ENCODE measurements around the gene PKN3.

PKN3 gene

GRCh38 chr9:128718475-128718874 is 16.2 kb downstream of the PKN3 start:
- no peak for DNase-seq

DNA sequence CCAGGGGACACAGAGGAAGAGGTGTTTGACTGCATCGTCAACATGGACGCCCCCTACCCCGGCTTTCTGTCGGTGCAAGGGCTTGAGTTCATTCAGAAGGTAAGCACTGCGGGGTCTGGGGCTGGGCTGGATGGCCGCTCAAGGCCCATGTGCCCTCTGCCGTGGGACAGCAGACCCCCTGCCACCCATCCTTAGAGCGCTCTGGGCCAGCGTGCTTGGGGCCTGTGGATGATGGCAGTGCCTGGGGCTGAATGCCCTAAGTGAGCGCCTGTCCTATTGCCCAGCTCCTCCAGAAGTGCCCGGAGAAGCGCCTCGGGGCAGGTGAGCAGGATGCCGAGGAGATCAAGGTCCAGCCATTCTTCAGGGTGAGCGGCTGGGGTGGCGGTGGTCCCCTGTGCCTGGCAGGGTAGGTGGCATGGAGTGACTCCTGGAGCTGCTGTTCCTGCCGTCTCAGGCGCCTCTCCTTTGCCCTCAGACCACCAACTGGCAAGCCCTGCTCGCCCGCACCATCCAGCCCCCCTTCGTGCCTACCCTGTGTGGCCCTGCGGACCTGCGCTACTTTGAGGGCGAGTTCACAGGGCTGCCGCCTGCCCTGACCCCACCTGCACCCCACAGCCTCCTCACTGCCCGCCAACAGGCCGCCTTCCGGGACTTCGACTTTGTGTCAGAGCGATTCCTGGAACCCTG is 17.8 kb downstream of the PKN3 start:
- DNase-seq: no peak

DNA sequence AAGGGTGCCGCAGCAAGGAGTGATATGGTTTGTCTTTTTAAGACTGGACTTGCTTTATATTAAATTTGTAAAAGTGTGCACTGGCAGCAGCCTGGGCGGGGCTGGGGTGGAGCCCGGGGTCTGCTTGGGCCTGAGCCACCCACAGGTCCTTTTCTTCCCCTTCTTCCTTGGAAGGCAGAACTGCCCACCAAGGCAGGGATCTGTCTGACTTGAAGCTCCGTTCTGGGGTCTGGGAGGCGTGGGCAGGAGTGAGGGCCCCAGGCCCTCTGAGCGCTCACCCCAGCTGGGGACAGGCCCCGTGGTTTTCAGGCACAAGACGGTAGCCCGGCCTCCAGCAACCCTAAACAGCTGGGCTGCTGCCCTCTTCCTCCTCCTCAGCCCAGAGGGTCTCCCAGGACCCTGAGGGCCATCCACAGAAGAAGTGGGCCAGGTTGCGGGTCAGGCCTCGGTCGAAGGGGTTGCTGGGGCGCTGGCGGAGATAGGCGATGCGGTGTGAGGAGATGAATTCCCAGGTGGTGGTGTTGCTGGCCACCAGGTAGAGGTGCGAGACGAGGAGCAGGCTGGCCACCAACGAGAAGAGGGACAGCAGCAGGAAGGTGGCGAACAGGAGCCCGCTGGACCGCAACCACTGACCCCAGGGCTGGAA is 18.7 kb downstream of the PKN3 start:
- no peak for DNase-seq

DNA sequence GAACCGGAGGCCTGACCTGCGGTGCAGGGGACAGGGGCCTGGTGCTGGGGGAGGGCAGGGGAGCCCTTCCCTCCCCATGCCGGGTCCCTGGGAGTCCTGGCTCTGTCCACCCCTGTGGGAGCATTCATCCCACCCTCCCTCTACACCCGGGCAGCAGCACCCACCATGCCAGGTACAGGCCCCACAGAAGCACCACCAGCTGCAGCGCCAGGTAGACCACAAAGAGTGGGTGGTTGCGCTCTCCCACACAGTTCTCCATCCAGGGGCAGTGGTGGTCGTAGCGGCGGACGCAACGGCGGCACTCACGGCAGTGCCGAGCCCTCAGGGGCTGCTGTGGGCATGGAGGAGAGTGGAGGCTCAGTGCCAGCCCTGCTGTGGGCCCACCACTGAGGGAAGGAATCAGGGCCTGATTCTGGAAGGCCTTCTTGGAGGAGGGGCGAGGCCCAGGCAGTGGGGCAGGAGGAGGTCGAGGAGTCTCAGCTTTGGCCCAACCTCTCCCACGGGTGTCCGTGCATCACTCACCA is 19.2 kb downstream of the PKN3 start:
- DNase-seq: no peak

- no peak for DNase-seq
These were observed 20.4 kb downstream of the PKN3 start for GRCh38 chr9:128722380-128723351.

DNA sequence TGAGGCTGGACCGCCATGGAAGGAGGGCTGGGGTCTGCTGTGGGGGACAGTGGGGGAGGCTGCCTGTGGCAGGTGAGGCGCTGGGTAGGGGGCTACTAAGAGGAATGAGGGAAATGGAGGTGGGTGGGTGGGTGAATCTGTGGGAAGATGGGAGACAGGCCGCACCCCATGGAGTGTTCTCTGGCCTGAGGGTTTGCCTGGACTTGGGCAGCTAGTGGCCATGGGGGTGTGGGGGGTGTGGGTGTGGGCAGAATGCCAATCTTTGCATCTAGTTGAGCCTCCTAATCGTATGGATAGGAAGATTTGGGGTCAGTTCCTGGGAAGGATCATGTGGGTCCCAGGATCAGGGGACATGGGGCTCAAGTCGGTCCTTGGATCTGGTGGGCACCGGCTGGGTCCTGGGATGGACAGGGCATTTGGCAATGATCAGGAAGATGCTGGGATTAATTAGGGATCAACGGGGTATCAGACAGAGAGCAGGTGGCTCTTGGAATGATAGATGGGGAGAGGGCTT is 21.1 kb downstream of the PKN3 start:
- peak; percentile 17 for DNase-seq

DNA sequence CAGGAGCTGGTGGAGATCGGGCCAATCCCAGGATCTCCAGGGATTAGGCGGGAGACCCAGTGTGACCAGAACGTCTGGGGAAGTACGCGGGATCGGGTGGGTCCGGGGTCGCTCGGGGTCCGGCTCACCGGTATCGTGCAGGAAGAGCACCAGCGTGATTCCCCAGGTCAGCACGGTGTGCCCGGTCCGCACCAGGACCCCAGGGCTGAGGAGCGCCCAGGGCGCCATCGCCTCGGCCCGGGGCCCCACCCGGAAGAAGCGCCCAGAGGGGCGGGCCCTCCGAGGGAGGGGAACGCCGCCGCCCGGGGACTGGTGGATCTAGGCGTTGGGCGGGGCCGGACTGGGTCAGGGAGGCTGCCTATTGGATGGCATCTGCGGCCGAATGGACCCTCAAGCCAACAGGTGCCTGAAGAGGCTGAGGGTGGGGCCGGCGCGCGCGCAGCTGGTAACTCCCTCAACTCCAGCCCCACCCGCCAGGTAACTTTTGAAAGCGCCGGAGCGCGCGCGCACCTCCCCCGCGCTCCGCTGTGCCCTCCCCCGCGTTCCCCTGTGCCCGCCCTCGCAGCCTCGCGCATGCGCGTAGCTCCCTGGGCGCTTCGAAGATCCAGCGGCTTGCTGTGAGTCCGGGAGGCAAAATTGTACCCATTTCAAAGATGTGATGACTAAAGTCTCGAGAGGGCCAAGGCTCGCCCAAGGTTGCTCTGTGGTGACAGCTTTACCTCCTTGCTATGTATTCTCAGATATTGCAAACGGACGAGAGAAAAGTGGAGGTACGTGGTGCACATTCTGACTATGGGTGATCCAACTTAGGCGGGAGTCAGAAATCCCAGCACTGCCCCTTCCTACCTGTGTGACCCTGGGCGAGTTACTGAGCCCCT is 21.8 kb downstream of the PKN3 start, which contains the start of gene ZDHHC12:
Gene ZDHHC12, minus strand, starts transcription at position 262 of the 878 bp plus-strand sequence. Its CDS starts 34 bp downstream, at position 228.
- DNase-seq: peak; percentile 100

GRCh38 chr9:128724744-128725211 is 22.5 kb downstream of the PKN3 start:
- peak; percentile 50 for DNase-seq

DNA sequence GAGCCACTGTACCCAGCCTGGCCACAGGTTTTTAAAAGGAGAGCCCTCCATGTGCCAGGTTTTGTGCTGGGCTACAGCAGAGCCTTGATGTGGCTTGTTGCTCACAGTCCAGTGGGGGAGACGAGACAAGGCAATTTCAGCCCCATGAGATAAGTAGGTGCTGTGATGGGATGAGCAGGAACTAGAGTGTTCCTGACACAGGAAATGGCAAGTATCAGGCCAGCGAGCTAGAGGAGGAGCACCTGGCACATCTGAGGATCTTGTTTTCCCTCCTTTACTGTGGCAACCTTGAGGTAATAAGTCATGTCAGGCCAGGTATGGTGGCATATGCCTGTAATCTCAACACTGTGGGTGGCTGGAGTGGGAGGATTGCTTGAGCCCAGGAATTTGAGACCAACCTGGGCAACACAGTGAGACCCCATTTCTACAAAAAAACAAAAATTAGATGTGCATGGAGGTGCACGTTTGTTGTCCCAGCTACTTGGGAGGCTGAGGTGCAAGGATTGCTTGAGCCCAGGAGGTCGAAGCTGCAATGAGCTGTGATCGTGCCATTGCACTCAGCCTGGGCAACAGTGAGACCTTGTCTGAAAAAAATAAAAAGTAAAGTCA is 25.4 kb downstream of the PKN3 start:
- no peak for DNase-seq

DNA sequence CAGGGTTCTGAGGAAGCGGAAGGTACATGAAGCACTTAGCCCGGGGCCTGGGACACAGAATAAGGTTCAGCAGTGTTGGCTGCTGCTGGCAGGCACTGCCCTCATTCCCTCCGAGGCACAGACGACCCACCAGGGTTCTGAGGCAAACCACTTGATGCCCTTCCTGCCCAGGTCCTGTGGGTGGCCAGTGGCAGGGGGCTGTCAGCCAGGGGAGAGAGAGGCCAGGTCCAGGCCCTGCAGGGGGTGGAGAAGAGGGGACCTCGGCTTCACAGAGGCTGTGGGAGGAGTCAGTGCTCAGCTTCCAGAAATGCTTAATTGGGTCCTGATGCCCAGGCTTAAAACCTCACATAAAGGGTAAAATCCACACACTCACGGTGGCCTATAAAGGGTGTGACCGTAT is 26.0 kb downstream of the PKN3 start:
- DNase-seq: no peak

GRCh38 chr9:128729302-128729701 is 27.0 kb downstream of the PKN3 start:
- no peak for DNase-seq

- DNase-seq: no peak
These were observed 27.6 kb downstream of the PKN3 start for GRCh38 chr9:128729766-128730517.

GRCh38 chr9:128731093-128731492 is 28.8 kb downstream of the PKN3 start:
- DNase-seq: no peak

GRCh38 chr9:128731691-128732090 is 29.4 kb downstream of the PKN3 start:
- no peak for DNase-seq

DNA sequence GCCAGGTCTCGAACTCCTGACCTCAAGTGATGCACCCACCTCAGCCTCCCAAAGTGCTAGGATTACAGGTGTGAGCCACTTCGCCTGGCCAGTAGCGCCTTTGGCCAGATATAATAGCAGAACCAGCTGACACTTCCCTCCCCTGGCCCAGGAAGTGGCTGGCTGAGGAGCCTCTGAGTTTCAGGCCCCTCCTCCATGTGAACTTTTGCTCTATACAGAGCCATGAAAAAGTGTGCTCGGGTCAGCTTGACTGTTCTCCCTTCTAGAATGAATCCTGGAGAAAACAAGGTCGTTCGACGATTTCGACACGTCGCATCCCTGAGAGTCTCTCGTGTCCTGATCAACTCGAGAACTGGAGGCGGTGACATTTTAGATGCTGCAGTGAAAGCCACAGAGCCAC is 30.3 kb downstream of the PKN3 start:
- no peak for DNase-seq

DNA sequence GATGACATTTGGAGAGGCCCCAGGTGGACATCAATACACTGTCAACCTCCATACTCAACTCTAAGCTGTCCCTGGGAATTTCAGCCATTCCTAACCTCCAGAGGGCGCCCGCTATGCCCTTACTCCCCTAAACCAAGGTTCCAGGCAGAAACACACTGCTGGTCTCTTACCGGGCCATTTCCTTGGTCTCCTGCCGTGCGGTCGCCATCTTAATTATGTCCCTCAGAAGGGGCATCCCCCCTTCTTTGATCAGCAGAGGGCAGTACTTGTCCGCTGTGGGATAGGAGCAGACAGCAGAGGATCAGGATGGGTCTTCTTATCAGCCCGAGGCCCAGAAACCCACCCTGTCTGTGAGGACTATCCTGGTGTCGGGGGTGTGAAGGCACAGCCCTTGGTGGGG is 31.0 kb downstream of the PKN3 start:
- DNase-seq: peak; percentile 33

- no peak for DNase-seq
These were observed 33.1 kb downstream of the PKN3 start for GRCh38 chr9:128735373-128735772.

- no peak for DNase-seq
These were observed 40.1 kb downstream of the PKN3 start for GRCh38 chr9:128742401-128742800.

DNA sequence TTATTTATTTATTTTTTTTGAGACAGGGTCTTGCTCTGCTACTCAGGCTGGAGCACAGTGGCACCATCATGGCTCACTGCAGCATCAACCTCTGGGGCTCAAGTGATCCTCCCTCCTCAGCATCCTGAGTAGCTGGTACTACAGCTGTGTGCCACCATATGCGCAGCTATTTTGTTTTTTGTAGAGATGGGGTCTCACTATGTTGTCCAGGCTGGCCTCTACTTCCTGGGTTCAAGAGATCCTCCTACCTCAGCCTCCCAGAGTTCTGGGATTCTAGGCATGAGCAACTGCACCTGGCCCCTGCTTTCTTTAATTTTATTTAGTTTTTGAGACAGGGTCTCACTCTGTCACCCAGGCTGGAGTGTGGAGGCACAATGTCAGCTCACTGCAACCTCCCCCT is 41.1 kb downstream of the PKN3 start:
- no peak for DNase-seq

DNA sequence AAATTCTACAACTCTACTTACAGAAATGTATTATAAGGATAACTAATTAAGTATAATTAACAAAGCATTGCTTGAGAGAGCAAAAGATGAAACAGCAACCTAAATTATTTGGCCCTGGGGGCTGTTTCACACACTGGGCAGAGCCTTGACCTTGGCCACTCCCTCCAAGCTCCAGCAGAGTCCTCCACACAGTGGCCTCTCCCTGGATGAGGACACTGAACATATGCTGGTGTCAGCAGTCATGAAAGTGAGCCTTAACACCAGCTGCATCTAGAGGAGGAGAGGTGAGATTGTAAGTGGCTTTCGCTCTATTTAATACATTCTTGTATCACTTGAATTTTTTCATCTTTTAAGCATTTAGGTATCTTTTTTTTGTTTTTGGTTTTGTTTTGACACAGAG is 44.9 kb downstream of the PKN3 start:
- no peak for DNase-seq

All from CD4-positive, alpha-beta T cell treated with Interleukin-17A for 4 hours (primary cell).